ENCODE data around the gene YIPF5. TPM values are rescaled to one million over a fixed set of nuclear protein-coding genes. Genes with fewer than 3 reads are reported as not detected.

YIPF5 gene
- total RNA-seq (2014; rRNA removed; shearing (Covaris generic)) = 53.9 and 61.4 TPM in 2 replicates

- DNase-seq (ENCODE audit: low read depth) = peak; percentile 92
These were observed at the start of gene YIPF5, which contains the start of gene KCTD16 for GRCh38 chr5:144170276-144171024. TSS of gene YIPF5 (minus strand) at chr5:144170659. CDS start at chr5:144169955, 704 bp downstream. TSS of gene KCTD16 (plus strand) at chr5:144170873.

GRCh38 chr5:144219869-144220268, 49.4 kb upstream of the YIPF5 start:
- DNase-seq (ENCODE audit: low read depth) = no peak

- no peak for DNase-seq (ENCODE audit: low read depth)
These were observed 40.2 kb upstream of the YIPF5 start for GRCh38 chr5:144210655-144211054.

- DNase-seq (ENCODE audit: low read depth) = no peak
These were observed 38.9 kb upstream of the YIPF5 start for GRCh38 chr5:144209361-144209760.

- DNase-seq (ENCODE audit: low read depth) = no peak
These were observed 37.5 kb upstream of the YIPF5 start for GRCh38 chr5:144207875-144208444.

GRCh38 chr5:144206141-144206540, 35.7 kb upstream of the YIPF5 start:
- no peak for DNase-seq (ENCODE audit: low read depth)

GRCh38 chr5:144205141-144205551, 34.7 kb upstream of the YIPF5 start:
- peak; percentile 19 for DNase-seq (ENCODE audit: low read depth)

- DNase-seq (ENCODE audit: low read depth) = peak; percentile 54
These were observed 33.5 kb upstream of the YIPF5 start for GRCh38 chr5:144203750-144204596.

GRCh38 chr5:144202726-144203125, 32.3 kb upstream of the YIPF5 start:
- no peak for DNase-seq (ENCODE audit: low read depth)

- no peak for DNase-seq (ENCODE audit: low read depth)
These were observed 31.6 kb upstream of the YIPF5 start for GRCh38 chr5:144202072-144202471.

- no peak for DNase-seq (ENCODE audit: low read depth)
These were observed 31.1 kb upstream of the YIPF5 start for GRCh38 chr5:144201588-144201987.

GRCh38 chr5:144198386-144198785, 27.9 kb upstream of the YIPF5 start:
- DNase-seq (ENCODE audit: low read depth) = no peak

GRCh38 chr5:144196612-144197011, 26.2 kb upstream of the YIPF5 start:
- DNase-seq (ENCODE audit: low read depth) = no peak

- no peak for DNase-seq (ENCODE audit: low read depth)
These were observed 25.0 kb upstream of the YIPF5 start for GRCh38 chr5:144195448-144195847.

- no peak for DNase-seq (ENCODE audit: low read depth)
These were observed 23.7 kb upstream of the YIPF5 start for GRCh38 chr5:144194144-144194543.

- no peak for DNase-seq (ENCODE audit: low read depth)
These were observed 22.2 kb upstream of the YIPF5 start for GRCh38 chr5:144192661-144193060.

GRCh38 chr5:144191998-144192397, 21.5 kb upstream of the YIPF5 start:
- DNase-seq (ENCODE audit: low read depth) = peak; percentile 76

GRCh38 chr5:144191531-144191930, 21.1 kb upstream of the YIPF5 start:
- DNase-seq (ENCODE audit: low read depth) = no peak

GRCh38 chr5:144189800-144190429, 19.5 kb upstream of the YIPF5 start:
- DNase-seq (ENCODE audit: low read depth) = peak; percentile 72

- peak; percentile 87 for DNase-seq (ENCODE audit: low read depth)
These were observed 17.3 kb upstream of the YIPF5 start for GRCh38 chr5:144187699-144188294.

GRCh38 chr5:144183254-144183889, 12.9 kb upstream of the YIPF5 start:
- peak; percentile 18 for DNase-seq (ENCODE audit: low read depth)
